H1 (cell line): ENCODE measurements around the gene C2CD5. TPM values are rescaled to one million over a fixed set of nuclear protein-coding genes. Genes with fewer than 3 reads are reported as not detected.

Experiments used
- EZH2 ChIP-seq: fragments of 200-600 bp; sonication (generic); IDR thresholded peaks from 2 replicates; pipeline ENCODE4 v1.7.1; 2012; ENCODE audit warnings: low read depth, mild to moderate bottlenecking, moderate library complexity, low read length, inconsistent platforms; ENCODE audit not compliant: severe bottlenecking
- NRF1 ChIP-seq: IDR thresholded peaks from 2 replicates; pipeline ENCODE4 v1.6.1; 2011; ENCODE audit warnings: mild to moderate bottlenecking, low read depth, low read length, improper control_type of control experiment
- SP4 ChIP-seq: IDR thresholded peaks from 2 replicates; pipeline ENCODE4 v1.6.1; 2012; ENCODE audit warnings: low read length, inconsistent platforms
- polyA plus RNA-seq, 7 experiments: library from polyadenylated mRNA; depleted of rRNA in 3 of 7; stranded (reverse) in 5 of 7; unstranded in 2 of 7; fragments of >200 nt in 5 of 7; fragments of 200-250 nt in 2 of 7; gene quantifications; 1 replicate in 5 of 7; 2 replicates in 1 of 7; 4 replicates in 1 of 7; pipeline versions ENCODE4 v1.2.1 to v1.2.3, GENCODE V29; 2011 to 2013; ENCODE audit warnings: missing spikeins in 2 of 7, mixed read lengths in 2 of 7
- total RNA-seq: library from RNA; stranded (reverse); fragmentation: NEBNext Ultra II Directional; extraction: Animal tissue kit (Norgen Biotek cat#: 25700); gene quantifications from 2 replicates; pipeline ENCODE4 v1.2.1, GENCODE V29; 2021
- TF ChIP-seq, protein P1 (sequence below): IDR thresholded peaks from 2 replicates; pipeline ENCODE4 v1.6.1; 2012; ENCODE audit warnings: low read length, inconsistent platforms

Gene C2CD5
- total and polyA plus RNA-seq, 2 of the 8 experiments (the other 6 are each of a cell fraction or from before 2014, with no cell fraction given), result 21.9 to 45.9 TPM

DNA sequence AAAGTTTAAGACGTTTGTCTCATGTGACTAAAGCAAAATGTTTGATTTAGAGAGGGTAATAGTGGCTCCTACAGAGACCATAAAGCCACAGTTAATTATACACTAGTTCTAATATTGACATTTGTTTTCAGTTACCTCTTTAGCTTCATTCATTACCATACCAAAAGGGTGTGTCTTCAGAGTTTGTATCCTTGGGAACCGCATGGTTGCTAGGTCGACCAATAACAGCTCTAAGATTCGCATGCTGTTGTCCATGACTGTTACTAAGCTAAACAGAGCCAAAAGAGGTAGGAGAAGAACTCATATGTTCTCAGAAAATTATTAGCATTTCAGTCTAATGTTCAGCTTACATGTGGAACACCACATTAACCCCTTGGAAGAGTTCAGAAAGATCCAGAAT, 44.5 kb upstream of the C2CD5 start (continued):
- TF ChIP-seq SP4 (no peak), NRF1 (no peak), EZH2 (no peak)
- TF ChIP-seq, protein P1, sequence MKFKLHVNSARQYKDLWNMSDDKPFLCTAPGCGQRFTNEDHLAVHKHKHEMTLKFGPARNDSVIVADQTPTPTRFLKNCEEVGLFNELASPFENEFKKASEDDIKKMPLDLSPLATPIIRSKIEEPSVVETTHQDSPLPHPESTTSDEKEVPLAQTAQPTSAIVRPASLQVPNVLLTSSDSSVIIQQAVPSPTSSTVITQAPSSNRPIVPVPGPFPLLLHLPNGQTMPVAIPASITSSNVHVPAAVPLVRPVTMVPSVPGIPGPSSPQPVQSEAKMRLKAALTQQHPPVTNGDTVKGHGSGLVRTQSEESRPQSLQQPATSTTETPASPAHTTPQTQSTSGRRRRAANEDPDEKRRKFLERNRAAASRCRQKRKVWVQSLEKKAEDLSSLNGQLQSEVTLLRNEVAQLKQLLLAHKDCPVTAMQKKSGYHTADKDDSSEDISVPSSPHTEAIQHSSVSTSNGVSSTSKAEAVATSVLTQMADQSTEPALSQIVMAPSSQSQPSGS, result no peak
